OCI-LY3 (cell line): ENCODE data around the gene TRPM5.

Experiments
- H2AFZ ChIP-seq: fragments of 200-600, 300-600 bp; shearing (Covaris generic); 2 replicates; pipeline ENCODE4 v1.6.0; 2014; ENCODE audit warnings: antibody characterized with exemption, low read depth, low read length
- H3K27ac ChIP-seq: fragments of 200-600, 300-600 bp; sonication (generic); 2 replicates; pipeline ENCODE4 v1.5.1; 2014; ENCODE audit warnings: mild to moderate bottlenecking, low read length, moderate library complexity, mixed read lengths
- H3K27me3 ChIP-seq: fragments of 200-600, 300-600 bp; sonication (generic); 2 replicates; pipeline ENCODE4 v1.6.1; 2014; ENCODE audit warnings: low read depth, low read length, mixed read lengths
- H3K36me3 ChIP-seq: fragments of 200-600, 300-600 bp; sonication (generic); replicated peaks from 2 replicates; pipeline ENCODE3; 2014; ENCODE audit warnings: low read depth, low read length, mixed read lengths
- H3K4me1 ChIP-seq: fragments of 300-600, 200-600 bp; sonication (generic); 2 replicates; pipeline ENCODE4 v1.6.1; 2014; ENCODE audit warnings: low read length, mixed read lengths
- H3K4me2 ChIP-seq: fragments of 200-600, 300-600 bp; sonication (generic); 2 replicates; pipeline ENCODE4 v1.6.1; 2014; ENCODE audit warnings: low read length, mixed read lengths
- H3K4me3 ChIP-seq: fragments of 300-600, 200-600 bp; sonication (generic); 2 replicates; pipeline ENCODE4 v1.5.1; 2014; ENCODE audit warnings: antibody characterized with exemption, mild to moderate bottlenecking, low read length, moderate library complexity
- H3K79me2 ChIP-seq: fragments of 300-600, 200-600 bp; shearing (Covaris generic); 2 replicates; pipeline ENCODE4 v1.6.1; 2014; ENCODE audit warnings: mild to moderate bottlenecking, low read length, mixed read lengths
- H3K9ac ChIP-seq: fragments of 300-600, 200-600 bp; shearing (Covaris generic); 2 replicates; pipeline ENCODE4 v1.6.0; 2014; ENCODE audit warnings: mild to moderate bottlenecking, low read length, moderate library complexity
- H3K9me3 ChIP-seq: fragments of 200-600, 300-600 bp; shearing (Covaris generic); 2 replicates; pipeline ENCODE4 v1.6.1; 2014; ENCODE audit warnings: low read length, mixed read lengths; ENCODE audit not compliant: insufficient read depth
- H4K20me1 ChIP-seq: fragments of 200-600, 300-600 bp; sonication (generic); 2 replicates; pipeline ENCODE4 v1.6.1; 2016; ENCODE audit warnings: low read length, mixed read lengths; ENCODE audit not compliant: insufficient read depth
- EZH2phosphoT487 ChIP-seq: fragments of 200-600 bp; shearing (Covaris generic); IDR thresholded peaks from 2 replicates; pipeline ENCODE4 v1.6.1; 2018; ENCODE audit warnings: antibody characterized with exemption, mixed run types, low read depth
- TF ChIP-seq, protein P1 (sequence below): fragments of 200-600, 300-600 bp; sonication (generic); IDR thresholded peaks from 2 replicates; pipeline ENCODE4 v1.5.1; 2014; ENCODE audit warnings: antibody characterized with exemption, low read length, low read depth

TRPM5 gene

GRCh38 chr11:2451916-2452315 lies 7.6 kb upstream of the TRPM5 start:
- Histone ChIP-seq H3K9me3 (no peaks in the 10 kb centered on the region), H3K4me3 (no peak overlapping the region), H3K4me2 (no peak overlapping the region), H3K79me2 (no peaks in the 10 kb centered on the region), H3K36me3 (no peaks in the 10 kb centered on the region), H3K9ac (no peak overlapping the region), H2AFZ (no peak overlapping the region), H3K4me1 (no peaks in the 10 kb centered on the region), H3K27ac (no peak overlapping the region), H4K20me1 (no peaks in the 10 kb centered on the region), H3K27me3 (no peaks in the 10 kb centered on the region)
- TF ChIP-seq, protein P1, sequence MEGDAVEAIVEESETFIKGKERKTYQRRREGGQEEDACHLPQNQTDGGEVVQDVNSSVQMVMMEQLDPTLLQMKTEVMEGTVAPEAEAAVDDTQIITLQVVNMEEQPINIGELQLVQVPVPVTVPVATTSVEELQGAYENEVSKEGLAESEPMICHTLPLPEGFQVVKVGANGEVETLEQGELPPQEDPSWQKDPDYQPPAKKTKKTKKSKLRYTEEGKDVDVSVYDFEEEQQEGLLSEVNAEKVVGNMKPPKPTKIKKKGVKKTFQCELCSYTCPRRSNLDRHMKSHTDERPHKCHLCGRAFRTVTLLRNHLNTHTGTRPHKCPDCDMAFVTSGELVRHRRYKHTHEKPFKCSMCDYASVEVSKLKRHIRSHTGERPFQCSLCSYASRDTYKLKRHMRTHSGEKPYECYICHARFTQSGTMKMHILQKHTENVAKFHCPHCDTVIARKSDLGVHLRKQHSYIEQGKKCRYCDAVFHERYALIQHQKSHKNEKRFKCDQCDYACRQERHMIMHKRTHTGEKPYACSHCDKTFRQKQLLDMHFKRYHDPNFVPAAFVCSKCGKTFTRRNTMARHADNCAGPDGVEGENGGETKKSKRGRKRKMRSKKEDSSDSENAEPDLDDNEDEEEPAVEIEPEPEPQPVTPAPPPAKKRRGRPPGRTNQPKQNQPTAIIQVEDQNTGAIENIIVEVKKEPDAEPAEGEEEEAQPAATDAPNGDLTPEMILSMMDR, result no peak
- no peak for TF ChIP-seq EZH2phosphoT487

DNA sequence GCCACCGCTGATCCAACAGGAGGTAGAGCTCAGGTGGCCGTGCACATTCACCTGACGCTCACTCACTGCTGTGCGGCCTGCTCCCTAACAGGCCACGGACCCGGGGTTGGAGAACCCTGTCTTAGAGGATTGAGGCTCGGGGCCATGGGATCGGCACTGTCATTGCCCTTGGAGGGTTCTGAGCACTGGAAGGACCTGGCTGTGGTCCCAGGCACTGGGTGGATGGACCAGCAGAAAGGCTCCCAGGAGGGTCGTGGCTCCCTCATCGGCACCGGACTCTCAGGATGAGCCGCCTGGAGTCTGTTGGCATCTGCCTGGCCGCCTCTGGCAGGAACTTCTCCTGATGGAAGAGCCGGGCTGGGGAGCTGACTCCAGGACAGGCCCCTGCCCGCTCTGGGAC lies 7.0 kb upstream of the TRPM5 start:
- no peak overlapping the region for H3K4me3 ChIP-seq
- no peaks in the 10 kb centered on the region for H3K79me2 ChIP-seq
- H3K4me2 ChIP-seq, result no peak overlapping the region
- H3K36me3 ChIP-seq, result no peaks in the 10 kb centered on the region
- H4K20me1 ChIP-seq, result no peaks in the 10 kb centered on the region
- H2AFZ ChIP-seq, result no peak overlapping the region
- TF ChIP-seq EZH2phosphoT487, result no peak
- TF ChIP-seq, protein P1, result no peak
- H3K27ac ChIP-seq, result no peak overlapping the region
- H3K9me3 ChIP-seq, result no peaks in the 10 kb centered on the region
- H3K4me1 ChIP-seq, result no peaks in the 10 kb centered on the region
- no peak overlapping the region for H3K9ac ChIP-seq
- no peaks in the 10 kb centered on the region for H3K27me3 ChIP-seq

DNA sequence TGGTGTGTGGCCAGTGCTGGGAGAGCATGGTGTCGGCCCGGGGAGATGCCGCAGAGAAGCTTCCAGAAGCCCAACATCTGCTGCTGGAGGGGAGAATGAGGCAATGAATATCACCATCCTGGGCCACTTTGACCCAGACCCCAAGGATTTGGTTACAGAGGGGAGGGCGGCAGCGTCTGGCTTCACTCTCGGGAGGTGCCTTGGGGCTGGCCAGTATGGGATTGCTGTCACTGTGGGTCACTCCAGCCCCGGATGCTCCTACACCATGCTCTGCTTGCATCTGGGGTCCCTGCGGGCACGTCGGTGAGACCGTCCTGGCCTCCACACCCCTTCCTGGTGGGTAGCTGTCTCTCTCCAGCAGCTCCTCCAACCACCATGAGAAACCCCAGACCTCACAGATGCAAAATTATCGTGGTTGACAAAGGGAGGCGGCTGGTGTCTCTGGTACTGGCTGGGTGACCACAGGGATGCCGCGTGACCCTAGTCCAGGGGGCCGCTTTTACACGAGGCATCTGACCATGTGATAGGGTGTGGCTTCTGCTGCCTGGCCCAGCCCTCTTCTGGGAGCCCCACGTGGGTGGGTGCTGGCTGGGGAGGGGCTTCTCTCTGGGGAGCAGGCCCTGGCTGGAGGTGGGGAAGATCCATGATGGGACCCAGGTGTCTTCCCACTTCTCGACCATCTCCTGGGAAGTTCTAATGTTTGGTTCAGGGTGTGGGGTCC lies 6.2 kb upstream of the TRPM5 start:
- H3K4me2 ChIP-seq, result no peak overlapping the region
- no peaks in the 10 kb centered on the region for H3K36me3 ChIP-seq
- H3K27ac ChIP-seq, result no peak overlapping the region
- H3K9ac ChIP-seq, result no peak overlapping the region
- no peaks in the 10 kb centered on the region for H3K79me2 ChIP-seq
- H4K20me1 ChIP-seq, result no peaks in the 10 kb centered on the region
- no peak overlapping the region for H3K4me3 ChIP-seq
- H3K4me1 ChIP-seq, result no peaks in the 10 kb centered on the region
- H3K9me3 ChIP-seq, result no peaks in the 10 kb centered on the region
- TF ChIP-seq EZH2phosphoT487, result no peak
- TF ChIP-seq, protein P1, result no peak
- no peak overlapping the region for H2AFZ ChIP-seq
- no peaks in the 10 kb centered on the region for H3K27me3 ChIP-seq

DNA sequence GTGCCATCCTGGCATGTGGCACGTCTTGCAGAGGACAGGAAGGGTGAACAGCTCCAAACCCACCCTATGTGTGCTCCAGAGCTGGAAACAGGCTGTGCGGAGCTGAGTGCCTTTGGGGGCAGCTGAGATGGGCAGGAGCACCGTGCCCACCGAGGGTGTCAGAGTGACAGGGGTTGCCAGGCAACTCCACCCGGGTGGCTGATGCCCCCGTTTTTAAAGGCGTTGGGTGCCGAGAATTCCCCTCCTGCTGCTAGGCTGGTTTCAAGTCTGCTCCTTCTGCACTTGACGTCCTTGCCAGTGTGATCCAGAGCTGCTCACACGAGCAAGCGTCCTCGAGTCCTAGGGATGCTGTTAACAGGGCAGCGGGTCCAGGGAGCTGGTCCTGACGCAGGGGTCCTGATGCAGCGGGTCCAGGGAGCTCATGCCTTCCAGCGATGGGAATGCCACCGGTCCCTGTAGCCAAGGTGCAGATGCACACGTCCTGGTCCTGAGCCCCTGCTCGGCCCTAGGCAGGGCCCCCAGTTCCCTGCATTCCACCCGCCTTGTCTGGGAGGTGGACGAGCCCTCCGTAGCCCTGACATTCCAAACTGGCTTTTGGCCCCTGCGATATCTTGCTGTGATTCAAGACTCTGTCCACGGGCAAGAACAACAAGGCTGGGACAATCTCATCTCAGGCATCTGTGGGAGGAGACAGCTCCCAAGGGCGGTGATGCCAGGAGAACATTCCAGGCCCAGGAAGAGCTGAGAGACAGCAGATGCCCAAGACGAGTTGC lies 5.4 kb upstream of the TRPM5 start:
- Histone ChIP-seq H3K9ac (no peak overlapping the region), H3K4me3 (no peak overlapping the region), H3K9me3 (no peaks in the 10 kb centered on the region), H3K27me3 (no peaks in the 10 kb centered on the region), H3K27ac (no peak overlapping the region), H3K4me2 (no peak overlapping the region), H4K20me1 (no peaks in the 10 kb centered on the region), H3K4me1 (no peaks in the 10 kb centered on the region), H3K79me2 (no peaks in the 10 kb centered on the region), H2AFZ (no peak overlapping the region), H3K36me3 (no peaks in the 10 kb centered on the region)
- TF ChIP-seq, protein P1, result no peak
- no peak for TF ChIP-seq EZH2phosphoT487
